Calu3 (cell line): ENCODE results near the gene CAPSL. TPM values are rescaled to one million over a fixed set of nuclear protein-coding genes. Genes with fewer than 3 reads are reported as not detected.

Experiments used
- BruUV-seq: library from RNA; stranded (reverse); fragments of 400-500 nt; replicated peaks from 2 replicates; lab custom pipeline; 2021; lab: Mats Ljungman, UMichigan
- CTCF ChIA-PET: fragments of 300-600 bp; sonication (Branson Sonifier 250); formaldehyde crosslinking; loops from one replicate; lab custom pipeline; 2022; ENCODE audit warnings: antibody characterized with exemption; lab: Charles Lee
- DNase-seq: peaks from one replicate; pipeline ENCODE4 v3.0.0; 2022
- H3K27ac Mint-ChIP-seq: one replicate; pipeline ENCODE4 v1.8.0; 2022; ENCODE audit warnings: mixed read lengths; ENCODE audit not compliant: unreplicated experiment
- H3K27me3 Mint-ChIP-seq: one replicate; pipeline ENCODE4 v1.8.0; 2022; ENCODE audit warnings: mixed read lengths; ENCODE audit not compliant: unreplicated experiment
- H3K36me3 Mint-ChIP-seq: one replicate; pipeline ENCODE4 v1.8.0; 2022; ENCODE audit warnings: mild to moderate bottlenecking, moderate library complexity, mixed read lengths; ENCODE audit not compliant: insufficient read depth, unreplicated experiment
- H3K4me1 Mint-ChIP-seq: one replicate; pipeline ENCODE4 v1.8.0; 2022; ENCODE audit warnings: mild to moderate bottlenecking, low read depth, mixed read lengths; ENCODE audit not compliant: unreplicated experiment
- H3K4me3 Mint-ChIP-seq: one replicate; pipeline ENCODE4 v1.8.0; 2022; ENCODE audit warnings: mild to moderate bottlenecking, low read depth, moderate library complexity, mixed read lengths; ENCODE audit not compliant: unreplicated experiment
- H3K9me3 Mint-ChIP-seq: one replicate; pipeline ENCODE4 v1.8.0; 2022; ENCODE audit warnings: low read depth, mixed read lengths; ENCODE audit not compliant: unreplicated experiment
- CTCF ChIP-seq: fragments of 200-600 bp; IDR thresholded peaks from one replicate; pipeline ENCODE4 v1.8.0; 2022; ENCODE audit warnings: antibody characterized with exemption; ENCODE audit not compliant: unreplicated experiment
- intact Hi-C: fragments of 100-400 bp; cut with micrococcal nuclease; formaldehyde crosslinking; loops from one replicate; pipeline ENCODE4 v1.10.0; 2022; ENCODE audit not compliant: unreplicated experiment
- total RNA-seq: library from RNA; stranded (reverse); gene quantifications from 2 replicates; pipeline ENCODE4 v1.2.3, GENCODE V29; 2022

Gene CAPSL
- total RNA-seq, 1 experiment from 2014 or later = not detected

GRCh38 chr5:35908228-35908627, 30.2 kb downstream of the CAPSL start:
- DNase-seq = no peak
- TF ChIP-seq CTCF = no peak
- intact Hi-C loops = no loop called here
- H3K36me3 Mint-ChIP-seq = no peaks in the 10 kb centered on the region
- peaks cover 12% of the 10 kb centered on the region for H3K9me3 Mint-ChIP-seq
- H3K4me3 Mint-ChIP-seq = no peak overlapping the region
- H3K27me3 Mint-ChIP-seq = no peaks in the 10 kb centered on the region
- BruUV-seq = no TSS peak
- CTCF ChIA-PET = no interaction called here
- H3K4me1 Mint-ChIP-seq = no peaks in the 10 kb centered on the region
- no peak overlapping the region for H3K27ac Mint-ChIP-seq

- no peak for DNase-seq
- intact Hi-C loops = no loop called here
- H3K4me3 Mint-ChIP-seq = no peak overlapping the region
- H3K36me3 Mint-ChIP-seq = no peaks in the 10 kb centered on the region
- no peak overlapping the region for H3K27ac Mint-ChIP-seq
- no TSS peak for BruUV-seq
- no peaks in the 10 kb centered on the region for H3K9me3 Mint-ChIP-seq
- CTCF ChIA-PET = no interaction called here
- no peak for TF ChIP-seq CTCF
- H3K4me1 Mint-ChIP-seq = no peaks in the 10 kb centered on the region
- no peaks in the 10 kb centered on the region for H3K27me3 Mint-ChIP-seq
Observed at GRCh38 chr5:35904443-35905132, 33.8 kb downstream of the CAPSL start.

GRCh38 chr5:35903631-35904203, 34.7 kb downstream of the CAPSL start:
- H3K27ac Mint-ChIP-seq = no peak overlapping the region

GRCh38 chr5:35902046-35902672, 36.3 kb downstream of the CAPSL start:
- DNase-seq = no peak
- H3K27me3 Mint-ChIP-seq = no peaks in the 10 kb centered on the region
- no peak overlapping the region for H3K4me3 Mint-ChIP-seq
- CTCF ChIA-PET = no interaction called here
- peaks cover 2% of the 10 kb centered on the region for H3K9me3 Mint-ChIP-seq
- H3K27ac Mint-ChIP-seq = no peak overlapping the region
- no peak for TF ChIP-seq CTCF
- H3K36me3 Mint-ChIP-seq = no peaks in the 10 kb centered on the region
- no TSS peak for BruUV-seq
- H3K4me1 Mint-ChIP-seq = no peaks in the 10 kb centered on the region
- intact Hi-C loops = no loop called here

More at GRCh38 chr5:35903631-35904203, 34.7 kb downstream of the CAPSL start:
- no peak for DNase-seq
- no TSS peak for BruUV-seq
- H3K9me3 Mint-ChIP-seq = peaks cover under 1% of the 10 kb centered on the region
- no peaks in the 10 kb centered on the region for H3K27me3 Mint-ChIP-seq
- H3K4me3 Mint-ChIP-seq = no peak overlapping the region
- intact Hi-C loops = no loop called here
- CTCF ChIA-PET = no interaction called here
- H3K36me3 Mint-ChIP-seq = no peaks in the 10 kb centered on the region
- no peaks in the 10 kb centered on the region for H3K4me1 Mint-ChIP-seq
- TF ChIP-seq CTCF = no peak
